H1 (cell line): ENCODE data around the gene ITGB4. TPM values are rescaled to one million over a fixed set of nuclear protein-coding genes. Genes with fewer than 3 reads are reported as not detected.

Experiments
- GABPA ChIP-seq: IDR thresholded peaks from 2 replicates; pipeline ENCODE4 v1.6.1; 2011; ENCODE audit warnings: mild to moderate bottlenecking, low read length, moderate library complexity, borderline replicate concordance; ENCODE audit not compliant: insufficient read depth
- KDM1A ChIP-seq: fragments of 200-600, 300-600 bp; sonication (generic); IDR thresholded peaks from 2 replicates; pipeline ENCODE4 v1.7.1; 2016; ENCODE audit warnings: mild to moderate bottlenecking, low read length, borderline replicate concordance
- POLR2AphosphoS5 ChIP-seq: IDR thresholded peaks from 2 replicates; pipeline ENCODE4 v1.6.1; 2011; ENCODE audit warnings: low read depth, low read length
- SUZ12 ChIP-seq: fragments of 200-600 bp; sonication (generic); IDR thresholded peaks from 2 replicates; pipeline ENCODE4 v1.6.1; 2012; ENCODE audit warnings: mild to moderate bottlenecking, inconsistent platforms, low read length, moderate library complexity, mixed read lengths
- TEAD4 ChIP-seq: IDR thresholded peaks from 2 replicates; pipeline ENCODE4 v1.6.1; 2012; ENCODE audit warnings: low read depth, low read length, inconsistent platforms, mixed read lengths
- polyA plus RNA-seq, 7 experiments: library from polyadenylated mRNA; depleted of rRNA in 3 of 7; stranded (reverse) in 5 of 7; unstranded in 2 of 7; fragments of >200 nt in 5 of 7; fragments of 200-250 nt in 2 of 7; gene quantifications; 1 replicate in 5 of 7; 2 replicates in 1 of 7; 4 replicates in 1 of 7; pipeline versions ENCODE4 v1.2.1 to v1.2.3, GENCODE V29; 2011 to 2013; ENCODE audit warnings: missing spikeins in 2 of 7, mixed read lengths in 2 of 7
- total RNA-seq: library from RNA; stranded (reverse); fragmentation: NEBNext Ultra II Directional; extraction: Animal tissue kit (Norgen Biotek cat#: 25700); gene quantifications from 2 replicates; pipeline ENCODE4 v1.2.1, GENCODE V29; 2021
- TF ChIP-seq, protein P1 (sequence below): IDR thresholded peaks from 2 replicates; pipeline ENCODE4 v1.6.1; 2012; ENCODE audit warnings: inconsistent platforms

The ITGB4 gene
- total and polyA plus RNA-seq, 2 of the 8 experiments (the other 6 are each of a cell fraction or from before 2014, with no cell fraction given) = 5.2 to 5.6 TPM

GRCh38 chr17:75697651-75698291, 23.5 kb upstream of the ITGB4 start (continued):
- TF ChIP-seq, protein P1, sequence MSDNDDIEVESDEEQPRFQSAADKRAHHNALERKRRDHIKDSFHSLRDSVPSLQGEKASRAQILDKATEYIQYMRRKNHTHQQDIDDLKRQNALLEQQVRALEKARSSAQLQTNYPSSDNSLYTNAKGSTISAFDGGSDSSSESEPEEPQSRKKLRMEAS = no peak
- TF ChIP-seq TEAD4 (no peak), SUZ12 (no peak), POLR2AphosphoS5 (no peak), KDM1A (no peak), GABPA (no peak)
